ENCODE results near the gene STK32B. TPM values are rescaled to one million over a fixed set of nuclear protein-coding genes. Genes with fewer than 3 reads are reported as not detected.
A peak's percentile ranks its signal among the peaks of the same experiment; 100 is the strongest.

Gene STK32B
- total RNA-seq, 8 experiments from 2014 or later = 1.8 to 25.1 (median 4.7) TPM

GRCh38 chr4:5033281-5033841 lies 17.9 kb upstream of the STK32B start:
- H3K4me1 ChIP-seq (replicated peaks in 1 of 2) = no peaks in the 10 kb centered on the region
- in situ Hi-C loops (cut with MboI; ENCODE audit: low pct_unique_long_range_greater_than_20kb in 2 of 9, low sequenced_read_pairs in 9 of 9, unreplicated experiment in 9 of 9) = loop anchor here in 1 of 9 experiments (25.0 kb wide), 1 partner anchor 754 kb away; no protein-coding TSS in a partner anchor
- H3K27ac ChIP-seq = no peak overlapping the region
- 16 to 96% (median 57%) methylated on average over 2 to 8 of the region's 10 CpGs; no CpG with 5 or more reads in 3 of the 10 experiments for WGBS, 10 experiments
- no peak overlapping the region for H3K4me3 ChIP-seq
- no peak for ATAC-seq (replicated peaks in 6 of 8)

GRCh38 chr4:5034206-5034605 lies 17.1 kb upstream of the STK32B start:
- 55 to 100% (median 90%) methylated on average over 1 to 8 of the region's 8 CpGs for WGBS, 10 experiments
- Histone ChIP-seq H3K4me1 (replicated peaks in 1 of 2) (no peaks in the 10 kb centered on the region), H3K27ac (no peak overlapping the region), H3K4me3 (no peak overlapping the region)
- peak in 1 of 8 experiments; percentile 44 for ATAC-seq (replicated peaks in 6 of 8)
- in situ Hi-C loops (cut with MboI; ENCODE audit: low pct_unique_long_range_greater_than_20kb in 2 of 9, low sequenced_read_pairs in 9 of 9, unreplicated experiment in 9 of 9) = loop anchor here in 1 of 9 experiments (25.0 kb wide), 1 partner anchor 753 kb away; no protein-coding TSS in a partner anchor

- Histone ChIP-seq H3K4me1 (replicated peaks in 1 of 2) (no peaks in the 10 kb centered on the region), H3K27ac (no peak overlapping the region), H3K4me3 (no peak overlapping the region)
- ATAC-seq (replicated peaks in 6 of 8) = peak in 2 of 8 experiments; percentile 9 to 29
- 15 to 70% (median 57%) methylated on average over 1 to 5 of the region's 5 CpGs; no CpG with 5 or more reads in 1 of the 10 experiments for WGBS, 10 experiments
- in situ Hi-C loops (cut with MboI; ENCODE audit: low pct_unique_long_range_greater_than_20kb in 2 of 9, low sequenced_read_pairs in 9 of 9, unreplicated experiment in 9 of 9) = loop anchor here in 1 of 9 experiments (25.0 kb wide), 1 partner anchor 751 kb away; no protein-coding TSS in a partner anchor
These were observed 15.0 kb upstream of the STK32B start for GRCh38 chr4:5036239-5036638.

- whole genome bisulfite sequencing, 10 experiments = 2 to 100% (median 70%) methylated on average over 1 to 8 of the region's 8 CpGs; no CpG with 5 or more reads in 2 of the 10 experiments
- H3K4me3 ChIP-seq = no peak overlapping the region
- H3K4me1 ChIP-seq (replicated peaks in 1 of 2) = no peaks in the 10 kb centered on the region
- no peak overlapping the region for H3K27ac ChIP-seq
- in situ Hi-C loops (cut with MboI; ENCODE audit: low pct_unique_long_range_greater_than_20kb in 2 of 9, low sequenced_read_pairs in 9 of 9, unreplicated experiment in 9 of 9) = loop anchor here in 1 of 9 experiments (25.0 kb wide), 1 partner anchor 749 kb away; no protein-coding TSS in a partner anchor
- peak in 5 of 8 experiments; percentile 14 to 84 (median 57) for ATAC-seq (replicated peaks in 6 of 8)
These were observed 13.4 kb upstream of the STK32B start for GRCh38 chr4:5037553-5038551.

GRCh38 chr4:5039800-5040199 lies 11.5 kb upstream of the STK32B start:
- ATAC-seq (replicated peaks in 6 of 8) = no peak
- in situ Hi-C loops (cut with MboI; ENCODE audit: low pct_unique_long_range_greater_than_20kb in 2 of 9, low sequenced_read_pairs in 9 of 9, unreplicated experiment in 9 of 9) = loop anchor here in 1 of 9 experiments (25.0 kb wide), 1 partner anchor 748 kb away; no protein-coding TSS in a partner anchor
- Histone ChIP-seq H3K27ac (no peak overlapping the region), H3K4me1 (replicated peaks in 1 of 2) (no peaks in the 10 kb centered on the region), H3K4me3 (no peak overlapping the region)
- WGBS, 10 experiments = 29 to 100% (median 84%) methylated on average over 1 to 5 of the region's 7 CpGs; no CpG with 5 or more reads in 2 of the 10 experiments

GRCh38 chr4:5040856-5041620 lies 10.2 kb upstream of the STK32B start:
- Histone ChIP-seq H3K27ac (no peak overlapping the region), H3K4me1 (replicated peaks in 1 of 2) (no peaks in the 10 kb centered on the region), H3K4me3 (no peak overlapping the region)
- in situ Hi-C loops (cut with MboI; ENCODE audit: low pct_unique_long_range_greater_than_20kb in 2 of 9, low sequenced_read_pairs in 9 of 9, unreplicated experiment in 9 of 9) = loop anchor here in 1 of 9 experiments (25.0 kb wide), 1 partner anchor 746 kb away; no protein-coding TSS in a partner anchor
- ATAC-seq (replicated peaks in 6 of 8) = peak in 4 of 8 experiments; percentile 34 to 86 (median 44)
- WGBS, 10 experiments = 0 to 90% (median 84%) methylated on average over 1 to 9 of the region's 9 CpGs; no CpG with 5 or more reads in 2 of the 10 experiments

GRCh38 chr4:5041699-5042098 lies 9.6 kb upstream of the STK32B start:
- H3K4me1 ChIP-seq (replicated peaks in 1 of 2) = no peaks in the 10 kb centered on the region
- in situ Hi-C loops (cut with MboI; ENCODE audit: low pct_unique_long_range_greater_than_20kb in 2 of 9, low sequenced_read_pairs in 9 of 9, unreplicated experiment in 9 of 9) = loop anchor here in 1 of 9 experiments (25.0 kb wide), 1 partner anchor 746 kb away; no protein-coding TSS in a partner anchor
- peak in 1 of 8 experiments; percentile 77 for ATAC-seq (replicated peaks in 6 of 8)
- H3K4me3 ChIP-seq = no peak overlapping the region
- WGBS, 10 experiments = 2 to 96% (median 82%) methylated on average over 5 to 7 of the region's 7 CpGs
- H3K27ac ChIP-seq = no peak overlapping the region

GRCh38 chr4:5043579-5043978 lies 7.7 kb upstream of the STK32B start:
- Histone ChIP-seq H3K4me1 (replicated peaks in 1 of 2) (no peaks in the 10 kb centered on the region), H3K4me3 (no peak overlapping the region), H3K27ac (no peak overlapping the region)
- ATAC-seq (replicated peaks in 6 of 8) = no peak
- in situ Hi-C loops (cut with MboI; ENCODE audit: low pct_unique_long_range_greater_than_20kb in 2 of 9, low sequenced_read_pairs in 9 of 9, unreplicated experiment in 9 of 9) = loop anchor here in 1 of 9 experiments (25.0 kb wide), 1 partner anchor 744 kb away; no protein-coding TSS in a partner anchor
- 20 to 100% (median 60%) methylated on average over 1 to 6 of the region's 6 CpGs for WGBS, 10 experiments

GRCh38 chr4:5044341-5044740 lies 6.9 kb upstream of the STK32B start:
- H3K4me1 ChIP-seq (replicated peaks in 1 of 2) = no peaks in the 10 kb centered on the region
- 20 to 85% (median 51%) methylated on average over 1 to 3 of the region's 3 CpGs; no CpG with 5 or more reads in 4 of the 10 experiments for WGBS, 10 experiments
- no peak for ATAC-seq (replicated peaks in 6 of 8)
- no peak overlapping the region for H3K4me3 ChIP-seq
- in situ Hi-C loops (cut with MboI; ENCODE audit: low pct_unique_long_range_greater_than_20kb in 2 of 9, low sequenced_read_pairs in 9 of 9, unreplicated experiment in 9 of 9) = loop anchor here in 1 of 9 experiments (25.0 kb wide), 1 partner anchor 743 kb away; no protein-coding TSS in a partner anchor
- H3K27ac ChIP-seq = no peak overlapping the region

- ATAC-seq (replicated peaks in 6 of 8) = no peak
- WGBS, 10 experiments = 14 to 63% (median 44%) methylated on average over 1 to 2 of the region's 3 CpGs; no CpG with 5 or more reads in 3 of the 10 experiments
- Histone ChIP-seq H3K4me3 (no peak overlapping the region), H3K4me1 (replicated peaks in 1 of 2) (no peaks in the 10 kb centered on the region), H3K27ac (no peak overlapping the region)
- in situ Hi-C loops (cut with MboI; ENCODE audit: low pct_unique_long_range_greater_than_20kb in 2 of 9, low sequenced_read_pairs in 9 of 9, unreplicated experiment in 9 of 9) = loop anchor here in 1 of 9 experiments (25.0 kb wide), 1 partner anchor 742 kb away; no protein-coding TSS in a partner anchor
These were observed 6.2 kb upstream of the STK32B start for GRCh38 chr4:5045097-5045496.

- no peak overlapping the region for H3K27ac ChIP-seq
- H3K4me3 ChIP-seq = no peak overlapping the region
- in situ Hi-C loops (cut with MboI; ENCODE audit: low pct_unique_long_range_greater_than_20kb in 2 of 9, low sequenced_read_pairs in 9 of 9, unreplicated experiment in 9 of 9) = loop anchor here in 1 of 9 experiments (25.0 kb wide), 1 partner anchor 739 kb away; no protein-coding TSS in a partner anchor
- WGBS, 10 experiments = 43 to 100% (median 88%) methylated on average over 1 to 2 of the region's 4 CpGs; no CpG with 5 or more reads in 4 of the 10 experiments
- no peak for ATAC-seq (replicated peaks in 6 of 8)
- peaks cover 0 to 2% of the 10 kb centered on the region in 2 donors for H3K4me1 ChIP-seq (replicated peaks in 1 of 2)
These were observed 2.6 kb upstream of the STK32B start for GRCh38 chr4:5048721-5049120.

Measured in motor neuron (in vitro differentiated cells).